Ramos (cell line): ENCODE results near the gene MAMLD1.

Source experiments
- in situ Hi-C: fragments of 300-500 bp; cut with MboI; formaldehyde crosslinking; loops from one replicate; pipeline ENCODE4 v1.14.3; 2022; ENCODE audit warnings: low sequenced_read_pairs; ENCODE audit not compliant: unreplicated experiment

The MAMLD1 gene

GRCh38 chrX:150405006-150405405, 41.9 kb downstream of the MAMLD1 start:
- in situ Hi-C loops, result no loop called here

GRCh38 chrX:150405576-150405975, 42.5 kb downstream of the MAMLD1 start:
- in situ Hi-C loops, result no loop called here

- in situ Hi-C loops, result no loop called here
These were observed 43.5 kb downstream of the MAMLD1 start for GRCh38 chrX:150406596-150406995.

- in situ Hi-C loops, result no loop called here
These were observed 44.9 kb downstream of the MAMLD1 start for GRCh38 chrX:150408007-150408406.

GRCh38 chrX:150408561-150408960, 45.4 kb downstream of the MAMLD1 start:
- in situ Hi-C loops, result no loop called here

GRCh38 chrX:150409486-150409885, 46.4 kb downstream of the MAMLD1 start:
- in situ Hi-C loops, result no loop called here

GRCh38 chrX:150409964-150410363, 46.8 kb downstream of the MAMLD1 start:
- in situ Hi-C loops, result no loop called here

GRCh38 chrX:150410513-150410912, 47.4 kb downstream of the MAMLD1 start:
- in situ Hi-C loops, result no loop called here

GRCh38 chrX:150411656-150412055, 48.5 kb downstream of the MAMLD1 start:
- in situ Hi-C loops, result no loop called here

GRCh38 chrX:150414228-150414627, 51.1 kb downstream of the MAMLD1 start:
- in situ Hi-C loops, result no loop called here

GRCh38 chrX:150416469-150416868, 53.4 kb downstream of the MAMLD1 start:
- in situ Hi-C loops, result no loop called here

- in situ Hi-C loops, result no loop called here
These were observed 58.7 kb downstream of the MAMLD1 start for GRCh38 chrX:150421816-150422215.

GRCh38 chrX:150429594-150429993, 66.5 kb downstream of the MAMLD1 start:
- in situ Hi-C loops, result no loop called here

GRCh38 chrX:150436195-150436594, 73.1 kb downstream of the MAMLD1 start:
- in situ Hi-C loops, result no loop called here

- in situ Hi-C loops, result no loop called here
These were observed 75.0 kb downstream of the MAMLD1 start for GRCh38 chrX:150438165-150438564.

- in situ Hi-C loops, result no loop called here
These were observed 83.0 kb downstream of the MAMLD1 start for GRCh38 chrX:150446151-150446550.

GRCh38 chrX:150446995-150447394, 83.9 kb downstream of the MAMLD1 start:
- in situ Hi-C loops, result no loop called here

GRCh38 chrX:150449313-150449712, 86.2 kb downstream of the MAMLD1 start:
- in situ Hi-C loops, result no loop called here

GRCh38 chrX:150450519-150451177, 87.5 kb downstream of the MAMLD1 start:
- in situ Hi-C loops, result no loop called here

GRCh38 chrX:150451953-150452352, 88.8 kb downstream of the MAMLD1 start:
- in situ Hi-C loops, result no loop called here

GRCh38 chrX:150454083-150454482, 91.0 kb downstream of the MAMLD1 start:
- in situ Hi-C loops, result no loop called here

- in situ Hi-C loops, result no loop called here
These were observed 91.5 kb downstream of the MAMLD1 start for GRCh38 chrX:150454508-150455214.
